ENCODE data around the gene SLC22A6.

SLC22A6 gene

DNA sequence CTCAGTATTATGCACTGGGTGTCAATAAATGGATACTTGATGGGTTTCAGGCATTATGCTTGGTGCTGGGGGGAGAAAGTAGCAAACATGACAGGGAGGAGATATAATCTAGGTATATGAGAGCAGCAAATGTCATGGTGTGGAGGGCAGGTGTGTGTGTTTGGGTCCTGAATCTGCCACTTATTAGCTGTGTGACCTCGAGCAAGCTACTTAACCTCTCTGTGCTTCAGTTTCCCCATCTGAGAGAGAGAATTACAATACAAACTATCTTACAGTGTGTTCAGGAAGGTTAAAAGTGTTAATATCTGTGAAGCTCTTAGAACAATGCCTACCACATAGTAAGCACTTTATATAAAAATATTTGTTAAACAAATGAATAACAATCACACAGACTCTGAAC lies 28.1 kb upstream of the SLC22A6 start:
- H3K4me3 ChIP-seq (ENCODE audit: low read depth in 1 of 2, low read length in 2 of 2) = no peak overlapping the region
- no peaks in the 10 kb centered on the region for H3K36me3 ChIP-seq (ENCODE audit: insufficient read depth, low read length)
- H3K27me3 ChIP-seq (ENCODE audit: control insufficient read depth in 1 of 2, insufficient read depth in 2 of 2, low read length in 2 of 2) = peaks cover 0 to 5% of the 10 kb centered on the region in 2 donors
- H3K27ac ChIP-seq (ENCODE audit: low read depth, low read length) = no peak overlapping the region
- H3K9ac ChIP-seq (ENCODE audit: low read length) = no peak overlapping the region
- H3K9me3 ChIP-seq (ENCODE audit: low read length) = no peaks in the 10 kb centered on the region
- no peaks in the 10 kb centered on the region for H3K4me1 ChIP-seq (ENCODE audit: insufficient read depth, low read length)

DNA sequence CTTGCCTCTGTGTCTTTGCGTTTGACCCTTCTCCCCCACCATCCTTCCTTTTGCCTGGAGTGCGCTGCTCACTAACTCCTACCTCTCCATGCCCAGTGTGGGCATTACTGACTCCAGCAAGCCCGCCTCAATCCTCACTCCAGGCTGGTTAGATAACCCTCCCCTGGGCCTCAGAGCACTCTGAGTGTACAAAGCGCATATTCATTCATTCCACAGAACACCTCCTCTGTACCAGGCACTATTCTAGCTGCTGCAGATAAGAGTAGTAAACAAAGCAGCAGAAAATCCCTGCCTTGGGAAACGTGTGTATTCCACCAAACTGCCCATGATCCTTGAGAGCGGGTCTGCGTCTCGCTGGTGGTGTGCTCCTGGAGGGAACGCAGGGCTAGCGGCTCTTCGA lies 27.7 kb upstream of the SLC22A6 start:
- Histone ChIP-seq H3K9me3 (ENCODE audit: low read length) (no peaks in the 10 kb centered on the region), H3K9ac (ENCODE audit: low read length) (no peak overlapping the region), H3K36me3 (ENCODE audit: insufficient read depth, low read length) (no peaks in the 10 kb centered on the region), H3K4me1 (ENCODE audit: insufficient read depth, low read length) (no peaks in the 10 kb centered on the region), H3K27me3 (ENCODE audit: control insufficient read depth in 1 of 2, insufficient read depth in 2 of 2, low read length in 2 of 2) (peaks cover 0 to 5% of the 10 kb centered on the region in 2 donors), H3K27ac (ENCODE audit: low read depth, low read length) (no peak overlapping the region), H3K4me3 (ENCODE audit: low read depth in 1 of 2, low read length in 2 of 2) (no peak overlapping the region)

- Histone ChIP-seq H3K4me3 (ENCODE audit: low read depth in 1 of 2, low read length in 2 of 2) (no peak overlapping the region), H3K9me3 (ENCODE audit: low read length) (no peaks in the 10 kb centered on the region), H3K9ac (ENCODE audit: low read length) (no peak overlapping the region), H3K27me3 (ENCODE audit: control insufficient read depth in 1 of 2, insufficient read depth in 2 of 2, low read length in 2 of 2) (peaks cover 0 to 5% of the 10 kb centered on the region in 2 donors), H3K36me3 (ENCODE audit: insufficient read depth, low read length) (no peaks in the 10 kb centered on the region), H3K4me1 (ENCODE audit: insufficient read depth, low read length) (no peaks in the 10 kb centered on the region), H3K27ac (ENCODE audit: low read depth, low read length) (no peak overlapping the region)
Measured at GRCh38 chr11:63010934-63011439, 26.2 kb upstream of the SLC22A6 start.

- no peak overlapping the region for H3K9ac ChIP-seq (ENCODE audit: low read length)
- no peaks in the 10 kb centered on the region for H3K27me3 ChIP-seq (ENCODE audit: control insufficient read depth in 1 of 2, insufficient read depth in 2 of 2, low read length in 2 of 2)
- no peaks in the 10 kb centered on the region for H3K9me3 ChIP-seq (ENCODE audit: low read length)
- H3K27ac ChIP-seq (ENCODE audit: low read depth, low read length) = no peak overlapping the region
- no peak overlapping the region for H3K4me3 ChIP-seq (ENCODE audit: low read depth in 1 of 2, low read length in 2 of 2)
- no peaks in the 10 kb centered on the region for H3K4me1 ChIP-seq (ENCODE audit: insufficient read depth, low read length)
- H3K36me3 ChIP-seq (ENCODE audit: insufficient read depth, low read length) = no peaks in the 10 kb centered on the region
Measured at GRCh38 chr11:63007920-63008319, 23.2 kb upstream of the SLC22A6 start.

- Histone ChIP-seq H3K27ac (ENCODE audit: low read depth, low read length) (no peak overlapping the region), H3K27me3 (ENCODE audit: control insufficient read depth in 1 of 2, insufficient read depth in 2 of 2, low read length in 2 of 2) (no peaks in the 10 kb centered on the region), H3K9ac (ENCODE audit: low read length) (no peak overlapping the region), H3K36me3 (ENCODE audit: insufficient read depth, low read length) (no peaks in the 10 kb centered on the region), H3K4me1 (ENCODE audit: insufficient read depth, low read length) (no peaks in the 10 kb centered on the region), H3K4me3 (ENCODE audit: low read depth in 1 of 2, low read length in 2 of 2) (no peak overlapping the region), H3K9me3 (ENCODE audit: low read length) (no peaks in the 10 kb centered on the region)
Measured at GRCh38 chr11:63001456-63001855, 16.7 kb upstream of the SLC22A6 start.

DNA sequence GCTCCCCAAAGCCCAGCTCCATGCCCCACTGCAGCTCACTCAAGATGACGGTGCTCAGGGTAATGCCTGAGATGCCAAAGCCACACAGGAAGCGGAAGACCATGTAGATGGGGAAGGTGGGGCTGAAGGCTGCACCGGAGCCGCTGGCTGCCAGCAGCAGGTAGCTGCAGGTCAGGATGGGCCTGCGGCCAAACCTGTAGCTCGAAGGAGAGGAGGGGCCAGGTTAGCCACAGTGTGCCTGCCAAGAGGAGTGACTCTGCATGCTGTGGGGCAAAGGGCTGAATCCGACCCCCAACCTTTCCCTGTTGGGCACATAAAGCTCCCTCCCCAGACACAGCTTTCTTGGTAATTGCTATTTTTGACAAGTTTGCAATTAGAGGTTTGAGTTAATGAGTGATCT lies 14.9 kb upstream of the SLC22A6 start:
- Histone ChIP-seq H3K27ac (ENCODE audit: low read depth, low read length) (no peak overlapping the region), H3K4me1 (ENCODE audit: insufficient read depth, low read length) (no peaks in the 10 kb centered on the region), H3K36me3 (ENCODE audit: insufficient read depth, low read length) (no peaks in the 10 kb centered on the region), H3K27me3 (ENCODE audit: control insufficient read depth in 1 of 2, insufficient read depth in 2 of 2, low read length in 2 of 2) (no peaks in the 10 kb centered on the region), H3K9me3 (ENCODE audit: low read length) (no peaks in the 10 kb centered on the region), H3K9ac (ENCODE audit: low read length) (no peak overlapping the region), H3K4me3 (ENCODE audit: low read depth in 1 of 2, low read length in 2 of 2) (no peak overlapping the region)

- no peak overlapping the region for H3K4me3 ChIP-seq (ENCODE audit: low read depth in 1 of 2, low read length in 2 of 2)
- H3K4me1 ChIP-seq (ENCODE audit: insufficient read depth, low read length) = no peaks in the 10 kb centered on the region
- H3K27ac ChIP-seq (ENCODE audit: low read depth, low read length) = no peak overlapping the region
- H3K27me3 ChIP-seq (ENCODE audit: control insufficient read depth in 1 of 2, insufficient read depth in 2 of 2, low read length in 2 of 2) = no peaks in the 10 kb centered on the region
- no peaks in the 10 kb centered on the region for H3K9me3 ChIP-seq (ENCODE audit: low read length)
- H3K36me3 ChIP-seq (ENCODE audit: insufficient read depth, low read length) = no peaks in the 10 kb centered on the region
- no peak overlapping the region for H3K9ac ChIP-seq (ENCODE audit: low read length)
Measured at GRCh38 chr11:62999156-62999555, 14.4 kb upstream of the SLC22A6 start.

DNA sequence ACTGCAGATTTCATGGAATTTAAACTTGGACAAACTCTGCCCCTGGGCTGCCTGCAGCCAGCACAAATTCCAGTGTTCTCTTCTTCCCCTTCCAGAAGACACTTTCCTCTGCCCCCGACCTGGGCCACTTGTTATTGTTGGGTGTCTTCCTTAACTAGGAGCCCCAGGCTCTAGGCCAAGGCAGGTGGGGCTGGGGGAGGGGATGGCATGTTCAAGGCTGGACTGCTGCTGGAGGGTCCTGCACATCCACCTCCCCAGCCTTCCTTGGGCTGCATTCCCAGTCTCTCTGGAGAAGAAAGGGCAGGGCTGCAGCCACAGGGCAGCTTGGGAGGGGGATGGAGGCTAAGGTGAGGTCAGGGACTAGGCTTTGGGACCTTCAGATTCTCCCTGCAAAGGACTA lies 11.5 kb upstream of the SLC22A6 start:
- Histone ChIP-seq H3K9me3 (ENCODE audit: low read length) (no peaks in the 10 kb centered on the region), H3K27me3 (ENCODE audit: control insufficient read depth in 1 of 2, insufficient read depth in 2 of 2, low read length in 2 of 2) (no peaks in the 10 kb centered on the region), H3K4me3 (ENCODE audit: low read depth in 1 of 2, low read length in 2 of 2) (no peak overlapping the region), H3K36me3 (ENCODE audit: insufficient read depth, low read length) (no peaks in the 10 kb centered on the region), H3K9ac (ENCODE audit: low read length) (no peak overlapping the region), H3K27ac (ENCODE audit: low read depth, low read length) (no peak overlapping the region), H3K4me1 (ENCODE audit: insufficient read depth, low read length) (no peaks in the 10 kb centered on the region)

DNA sequence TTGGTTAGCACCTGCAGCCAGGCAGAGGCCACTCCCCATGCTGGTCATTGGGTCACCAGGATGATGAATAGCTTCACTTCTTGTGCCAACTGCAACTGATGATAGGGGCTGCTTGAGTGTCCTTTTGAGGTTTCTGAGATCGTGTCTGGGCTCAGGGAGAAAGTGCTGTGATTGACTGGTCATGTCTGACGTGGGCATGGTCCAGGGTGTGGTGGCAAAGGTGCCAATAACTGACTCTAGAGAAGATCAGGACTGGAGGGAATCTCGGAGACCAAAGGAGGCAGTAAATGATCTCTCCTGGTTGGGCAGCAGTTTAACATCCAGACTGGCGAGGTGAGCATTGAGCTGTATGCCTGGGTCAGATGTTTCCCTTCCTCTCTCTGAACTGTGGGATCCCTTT lies 10.0 kb upstream of the SLC22A6 start:
- Histone ChIP-seq H3K9ac (ENCODE audit: low read length) (no peak overlapping the region), H3K4me3 (ENCODE audit: low read depth in 1 of 2, low read length in 2 of 2) (no peak overlapping the region), H3K4me1 (ENCODE audit: insufficient read depth, low read length) (no peaks in the 10 kb centered on the region), H3K36me3 (ENCODE audit: insufficient read depth, low read length) (no peaks in the 10 kb centered on the region), H3K27me3 (ENCODE audit: control insufficient read depth in 1 of 2, insufficient read depth in 2 of 2, low read length in 2 of 2) (no peaks in the 10 kb centered on the region), H3K9me3 (ENCODE audit: low read length) (no peaks in the 10 kb centered on the region), H3K27ac (ENCODE audit: low read depth, low read length) (no peak overlapping the region)

- Histone ChIP-seq H3K27me3 (ENCODE audit: control insufficient read depth in 1 of 2, insufficient read depth in 2 of 2, low read length in 2 of 2) (no peaks in the 10 kb centered on the region), H3K27ac (ENCODE audit: low read depth, low read length) (no peak overlapping the region), H3K36me3 (ENCODE audit: insufficient read depth, low read length) (no peaks in the 10 kb centered on the region), H3K4me1 (ENCODE audit: insufficient read depth, low read length) (no peaks in the 10 kb centered on the region), H3K9me3 (ENCODE audit: low read length) (no peaks in the 10 kb centered on the region), H3K4me3 (ENCODE audit: low read depth in 1 of 2, low read length in 2 of 2) (no peak overlapping the region), H3K9ac (ENCODE audit: low read length) (no peak overlapping the region)
Measured at GRCh38 chr11:62988276-62988675, 3.5 kb upstream of the SLC22A6 start.

DNA sequence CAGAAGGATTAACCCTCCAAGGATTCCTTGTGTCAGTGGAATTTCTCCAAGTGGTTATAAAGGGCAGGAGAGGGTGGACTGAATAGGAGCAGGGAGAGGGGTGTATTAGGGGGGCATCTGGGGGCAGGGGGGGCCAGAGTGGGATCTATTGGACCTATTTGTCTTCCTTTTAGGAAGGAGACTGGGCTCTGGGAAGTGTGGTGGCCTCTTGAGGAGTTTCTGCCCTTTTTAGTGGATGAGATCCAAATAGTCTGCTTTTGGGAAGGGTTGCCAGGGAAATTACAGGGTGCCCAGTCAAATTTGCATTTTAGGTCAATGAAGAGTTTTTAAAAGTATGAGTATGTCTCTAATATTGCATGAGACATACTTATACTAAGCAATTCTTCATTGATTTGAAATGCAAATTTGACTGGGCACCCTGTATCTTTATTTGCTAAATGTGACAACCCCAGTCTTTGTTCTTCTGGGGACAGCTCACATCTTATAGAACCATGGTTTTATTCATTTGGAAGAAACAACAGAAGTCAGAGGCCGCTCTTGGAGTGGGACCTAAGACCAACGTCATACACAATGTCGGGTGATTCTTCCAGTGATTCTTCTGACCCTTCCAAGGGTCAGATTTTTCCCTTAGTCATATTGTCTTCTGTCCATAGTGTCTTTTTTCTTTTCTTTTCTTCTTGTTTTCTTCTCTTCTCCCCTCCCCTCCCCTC lies 429 bp upstream of the SLC22A6 start:
- Histone ChIP-seq H3K9me3 (ENCODE audit: low read length) (no peaks in the 10 kb centered on the region), H3K4me3 (ENCODE audit: low read depth in 1 of 2, low read length in 2 of 2) (no peak overlapping the region), H3K27ac (ENCODE audit: low read depth, low read length) (no peak overlapping the region), H3K27me3 (ENCODE audit: control insufficient read depth in 1 of 2, insufficient read depth in 2 of 2, low read length in 2 of 2) (no peaks in the 10 kb centered on the region), H3K4me1 (ENCODE audit: insufficient read depth, low read length) (no peaks in the 10 kb centered on the region), H3K36me3 (ENCODE audit: insufficient read depth, low read length) (no peaks in the 10 kb centered on the region), H3K9ac (ENCODE audit: low read length) (no peak overlapping the region)

DNA sequence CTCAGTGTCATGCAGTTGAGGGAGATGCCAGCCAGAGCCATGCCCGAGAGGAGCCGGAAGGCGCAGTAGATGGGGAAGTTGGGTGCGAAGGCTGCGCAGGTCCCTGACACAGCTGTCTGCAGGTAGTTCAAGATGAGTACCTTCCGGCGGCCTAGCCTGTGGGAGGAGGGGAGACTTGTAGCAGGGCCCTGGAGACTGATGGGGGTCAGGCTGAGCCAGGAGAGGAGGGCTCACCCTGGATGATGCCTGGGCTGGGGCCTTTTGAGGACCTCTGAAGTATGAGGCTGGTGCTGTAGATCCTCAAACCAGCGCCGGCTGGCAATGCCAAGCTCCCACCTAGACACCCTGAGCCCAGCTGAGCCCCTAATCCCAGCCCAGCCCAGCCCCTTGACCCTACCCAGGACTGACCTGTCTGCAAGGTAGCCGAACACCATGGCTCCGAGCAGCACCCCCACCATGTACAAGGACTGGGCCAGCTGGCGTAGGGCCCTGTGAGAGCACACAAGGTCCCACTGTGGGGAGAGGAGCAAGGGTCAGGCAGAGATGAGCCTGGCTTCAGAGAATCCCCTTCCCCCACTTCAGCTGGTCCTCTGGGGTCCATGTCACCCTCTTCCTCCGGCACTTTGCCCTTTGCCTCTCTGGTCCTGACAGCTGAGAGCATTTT lies 1.1 kb downstream of the SLC22A6 start:
- H3K9me3 ChIP-seq (ENCODE audit: low read length) = no peaks in the 10 kb centered on the region

More for the DNA sequence above, 1.1 kb downstream of the SLC22A6 start:
- H3K9ac ChIP-seq (ENCODE audit: low read length) = no peak overlapping the region
- H3K27ac ChIP-seq (ENCODE audit: low read depth, low read length) = no peak overlapping the region
- H3K27me3 ChIP-seq (ENCODE audit: control insufficient read depth in 1 of 2, insufficient read depth in 2 of 2, low read length in 2 of 2) = no peaks in the 10 kb centered on the region
- no peaks in the 10 kb centered on the region for H3K36me3 ChIP-seq (ENCODE audit: insufficient read depth, low read length)
- no peaks in the 10 kb centered on the region for H3K4me1 ChIP-seq (ENCODE audit: insufficient read depth, low read length)
- H3K4me3 ChIP-seq (ENCODE audit: low read depth in 1 of 2, low read length in 2 of 2) = no peak overlapping the region

All from muscle layer of colon (tissue), 2 donors.